C4-2B (cell line): ENCODE results near the gene FAM170A.

Source experiments
- CTCF ChIP-seq: fragments of 450-650 bp; conservative IDR thresholded peaks from 2 replicates; pipeline ENCODE4 v1.5.1; 2017; ENCODE audit warnings: mild to moderate bottlenecking
- ZFX ChIP-seq: fragments of 450-650 bp; IDR thresholded peaks from 2 replicates; pipeline ENCODE4 v1.6.1; 2017

- TF ChIP-seq CTCF (no peak), ZFX (no peak)
Measured at GRCh38 chr5:119631660-119632059, 2.3 kb downstream of the FAM170A start.
